Kidney epithelial cell (primary cell): ENCODE measurements around the gene ZNF367. TPM values are rescaled to one million over a fixed set of nuclear protein-coding genes. Genes with fewer than 3 reads are reported as not detected.

Experiments
- DNase-seq: peaks from one replicate; pipeline ENCODE4 v3.0.0-alpha.2; 2010; ENCODE audit warnings: low read depth
- H3K27me3 ChIP-seq: 2 replicates; pipeline ENCODE4 v1.6.0; 2011; ENCODE audit warnings: low read length; ENCODE audit not compliant: control insufficient read depth, insufficient read depth
- H3K36me3 ChIP-seq: 2 replicates; pipeline ENCODE4 v1.5.1; 2011; ENCODE audit warnings: low read length; ENCODE audit not compliant: control insufficient read depth, insufficient read depth
- H3K4me3 ChIP-seq: 2 replicates; pipeline ENCODE4 v1.5.1; 2011; ENCODE audit warnings: low read depth, mild to moderate bottlenecking, control low read depth, low read length
- total RNA-seq: library from RNA; depleted of rRNA; stranded (reverse); fragments of >200 nt; gene quantifications from 2 replicates; pipeline ENCODE4 v1.2.3, GENCODE V29; 2015
- TF ChIP-seq, protein P1 (sequence below): IDR thresholded peaks from 2 replicates; pipeline ENCODE4 v1.5.1; 2011; ENCODE audit warnings: mild to moderate bottlenecking, moderate library complexity, low read length, control low read depth, inconsistent platforms; ENCODE audit not compliant: insufficient read depth, poor library complexity, severe bottlenecking

ZNF367 gene
- total RNA-seq, 1 donor from 2014 or later, result 2.4 TPM

DNA sequence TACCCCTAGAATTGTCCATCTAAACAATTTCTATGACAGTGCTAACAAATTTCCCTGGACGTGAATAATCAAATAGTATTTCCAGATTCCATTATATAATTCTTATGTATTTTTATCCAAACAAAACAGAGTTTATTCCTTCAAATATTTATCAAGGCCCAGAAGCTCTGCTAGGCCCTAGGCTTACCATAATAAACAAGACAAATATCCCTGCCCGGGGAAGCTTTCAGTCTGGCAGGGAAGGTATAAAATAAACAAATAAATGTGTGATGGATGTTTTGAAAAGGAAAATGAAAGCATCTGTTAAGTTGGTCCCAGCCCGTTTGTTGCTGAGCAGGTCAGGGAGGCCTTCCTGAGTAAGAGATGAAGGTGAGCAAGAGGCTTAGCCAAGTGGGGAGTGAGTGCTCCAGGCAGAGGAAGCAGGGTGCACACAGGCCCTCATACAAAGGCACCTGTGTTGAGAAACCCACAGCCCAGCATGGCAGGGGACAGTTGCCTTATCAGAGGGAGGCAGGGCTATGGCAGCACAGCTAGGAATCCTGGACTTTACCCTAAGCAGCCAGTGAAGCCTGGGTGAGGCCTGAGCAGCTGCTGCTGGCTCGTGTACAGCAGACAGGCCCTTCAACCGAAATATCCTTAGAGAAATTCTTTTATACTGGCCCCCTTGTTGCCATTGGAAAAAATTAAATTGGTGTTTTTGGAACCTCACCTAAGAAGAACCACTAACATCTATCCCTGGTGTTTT lies 27.0 kb downstream of the ZNF367 start:
- TF ChIP-seq, protein P1, sequence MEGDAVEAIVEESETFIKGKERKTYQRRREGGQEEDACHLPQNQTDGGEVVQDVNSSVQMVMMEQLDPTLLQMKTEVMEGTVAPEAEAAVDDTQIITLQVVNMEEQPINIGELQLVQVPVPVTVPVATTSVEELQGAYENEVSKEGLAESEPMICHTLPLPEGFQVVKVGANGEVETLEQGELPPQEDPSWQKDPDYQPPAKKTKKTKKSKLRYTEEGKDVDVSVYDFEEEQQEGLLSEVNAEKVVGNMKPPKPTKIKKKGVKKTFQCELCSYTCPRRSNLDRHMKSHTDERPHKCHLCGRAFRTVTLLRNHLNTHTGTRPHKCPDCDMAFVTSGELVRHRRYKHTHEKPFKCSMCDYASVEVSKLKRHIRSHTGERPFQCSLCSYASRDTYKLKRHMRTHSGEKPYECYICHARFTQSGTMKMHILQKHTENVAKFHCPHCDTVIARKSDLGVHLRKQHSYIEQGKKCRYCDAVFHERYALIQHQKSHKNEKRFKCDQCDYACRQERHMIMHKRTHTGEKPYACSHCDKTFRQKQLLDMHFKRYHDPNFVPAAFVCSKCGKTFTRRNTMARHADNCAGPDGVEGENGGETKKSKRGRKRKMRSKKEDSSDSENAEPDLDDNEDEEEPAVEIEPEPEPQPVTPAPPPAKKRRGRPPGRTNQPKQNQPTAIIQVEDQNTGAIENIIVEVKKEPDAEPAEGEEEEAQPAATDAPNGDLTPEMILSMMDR, result no peak
- Histone ChIP-seq H3K4me3 (no peak overlapping the region), H3K27me3 (no peaks in the 10 kb centered on the region), H3K36me3 (peaks cover 1% of the 10 kb centered on the region)
- no peak for DNase-seq

- TF ChIP-seq, protein P1, result no peak
- no peak for DNase-seq
- no peaks in the 10 kb centered on the region for H3K27me3 ChIP-seq
- peaks cover 1% of the 10 kb centered on the region for H3K36me3 ChIP-seq
- H3K4me3 ChIP-seq, result no peak overlapping the region
These were observed 30.0 kb downstream of the ZNF367 start for GRCh38 chr9:96388144-96388543.

DNA sequence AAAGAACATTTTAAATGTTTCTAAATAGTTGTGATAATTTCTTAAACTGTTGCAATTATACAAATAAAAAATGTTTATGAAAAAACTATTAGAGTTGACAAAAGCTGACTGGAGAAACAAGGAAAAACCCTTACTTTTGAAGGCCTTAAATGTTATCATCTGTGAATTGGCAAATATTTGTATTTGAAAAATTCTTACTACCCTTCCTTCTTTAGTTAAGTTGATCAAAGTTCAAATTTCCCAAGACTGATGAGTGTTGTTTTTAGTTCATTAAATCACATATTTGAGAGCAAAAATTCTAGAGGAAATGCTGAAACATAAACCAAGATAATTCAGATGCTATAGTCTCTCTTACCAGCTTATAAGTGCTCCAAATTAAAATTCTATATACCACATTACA lies 32.0 kb downstream of the ZNF367 start:
- Histone ChIP-seq H3K4me3 (no peak overlapping the region), H3K36me3 (peaks cover under 1% of the 10 kb centered on the region), H3K27me3 (no peaks in the 10 kb centered on the region)
- TF ChIP-seq, protein P1, result no peak
- no peak for DNase-seq

DNA sequence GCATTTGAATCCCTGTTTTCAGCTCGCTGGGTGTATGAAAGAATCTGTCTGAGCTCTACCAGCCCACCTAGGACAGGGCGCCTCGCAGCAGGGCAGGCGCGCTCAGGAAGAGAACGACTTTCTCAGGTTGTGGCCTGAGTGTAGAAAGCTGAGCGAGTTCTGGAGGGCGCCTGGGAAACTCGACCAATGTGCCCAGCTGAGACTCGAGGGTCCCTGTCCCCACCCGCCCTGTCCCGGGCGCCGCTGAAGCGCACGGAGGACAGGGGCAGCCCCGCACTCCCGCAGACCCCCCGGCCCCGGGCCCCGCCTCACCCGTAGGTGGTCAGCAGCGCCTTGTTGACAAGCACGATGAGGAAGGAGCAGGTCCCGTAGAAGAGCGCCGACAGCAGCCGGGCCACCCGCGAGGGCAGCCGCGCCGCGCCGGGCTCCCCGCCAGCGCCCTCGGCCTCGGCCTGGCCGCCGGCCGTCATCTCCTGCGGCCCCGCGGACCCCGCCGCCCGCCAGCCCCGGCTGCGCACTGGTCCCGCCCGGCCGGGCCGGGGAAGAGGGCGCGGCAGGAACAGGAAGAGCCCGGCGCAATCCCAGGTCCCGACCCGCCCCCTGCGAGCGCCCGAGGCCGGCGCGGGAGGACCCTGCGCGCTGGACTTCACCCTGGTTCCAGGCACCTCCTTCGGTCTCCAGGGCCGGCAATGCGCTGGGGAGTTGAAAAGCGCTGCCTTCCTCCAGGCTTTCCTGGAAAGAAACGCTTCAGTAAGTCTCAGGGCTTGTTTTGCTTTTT lies 34.8 kb downstream of the ZNF367 start, which contains the start of gene SLC35D2:
Gene SLC35D2, minus strand, starts transcription at position 547 of the 778 bp plus-strand sequence. Its CDS starts 77 bp downstream, at position 470.
- no peak for DNase-seq
- Histone ChIP-seq H3K36me3 (no peaks in the 10 kb centered on the region), H3K27me3 (no peaks in the 10 kb centered on the region), H3K4me3 (peak within 1 kb of the TSS; percentile 61)
- TF ChIP-seq, protein P1, result no peak

GRCh38 chr9:96382839-96383164 lies 35.4 kb downstream of the ZNF367 start:
- DNase-seq, result no peak
- Histone ChIP-seq H3K36me3 (no peaks in the 10 kb centered on the region), H3K4me3 (peak overlapping the region; percentile 61), H3K27me3 (no peaks in the 10 kb centered on the region)
- TF ChIP-seq, protein P1, result no peak
